Lower leg skin (tissue), 3 donors: ENCODE data around the gene ASB1.

Source experiments
- POLR2A ChIP-seq, 2 donors: fragments of 450-650 bp; IDR thresholded peaks; one replicate each; pipeline ENCODE4 v1.6.1; 2016 to 2017; ENCODE audit warnings: antibody characterized with exemption in 2 of 2, mild to moderate bottlenecking in 1 of 2, moderate library complexity in 1 of 2
- TF ChIP-seq, protein P1 (sequence below), 3 donors: fragments of 450-650 bp; IDR thresholded peaks; one replicate each; pipeline ENCODE4 v1.5.1; 2016; ENCODE audit warnings: antibody characterized with exemption in 3 of 3, mild to moderate bottlenecking in 3 of 3, moderate library complexity in 2 of 3

DNA sequence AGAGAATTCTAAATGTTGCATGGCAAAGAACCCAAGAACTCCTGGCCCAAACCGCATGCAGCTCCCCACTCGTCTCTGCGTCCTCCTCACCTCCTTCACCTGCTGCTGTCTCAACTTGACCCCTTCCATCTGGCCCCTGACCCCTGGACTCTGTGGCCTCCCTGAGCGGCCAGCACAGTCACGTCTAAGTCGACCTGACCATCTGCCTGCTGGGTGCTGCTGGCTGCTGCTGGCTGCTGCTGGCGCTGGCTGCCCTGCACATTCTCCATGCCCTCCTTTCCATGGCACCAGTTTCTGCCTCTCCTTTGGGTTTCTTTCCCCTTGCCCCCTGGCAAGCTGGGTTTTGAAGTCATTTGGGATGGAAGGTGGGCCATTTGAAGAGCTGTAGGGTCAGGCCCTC lies 30.1 kb upstream of the ASB1 start:
- TF ChIP-seq, protein P1, sequence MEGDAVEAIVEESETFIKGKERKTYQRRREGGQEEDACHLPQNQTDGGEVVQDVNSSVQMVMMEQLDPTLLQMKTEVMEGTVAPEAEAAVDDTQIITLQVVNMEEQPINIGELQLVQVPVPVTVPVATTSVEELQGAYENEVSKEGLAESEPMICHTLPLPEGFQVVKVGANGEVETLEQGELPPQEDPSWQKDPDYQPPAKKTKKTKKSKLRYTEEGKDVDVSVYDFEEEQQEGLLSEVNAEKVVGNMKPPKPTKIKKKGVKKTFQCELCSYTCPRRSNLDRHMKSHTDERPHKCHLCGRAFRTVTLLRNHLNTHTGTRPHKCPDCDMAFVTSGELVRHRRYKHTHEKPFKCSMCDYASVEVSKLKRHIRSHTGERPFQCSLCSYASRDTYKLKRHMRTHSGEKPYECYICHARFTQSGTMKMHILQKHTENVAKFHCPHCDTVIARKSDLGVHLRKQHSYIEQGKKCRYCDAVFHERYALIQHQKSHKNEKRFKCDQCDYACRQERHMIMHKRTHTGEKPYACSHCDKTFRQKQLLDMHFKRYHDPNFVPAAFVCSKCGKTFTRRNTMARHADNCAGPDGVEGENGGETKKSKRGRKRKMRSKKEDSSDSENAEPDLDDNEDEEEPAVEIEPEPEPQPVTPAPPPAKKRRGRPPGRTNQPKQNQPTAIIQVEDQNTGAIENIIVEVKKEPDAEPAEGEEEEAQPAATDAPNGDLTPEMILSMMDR (IDR thresholded peaks at IDR 0.05), result no peak
- TF ChIP-seq POLR2A (IDR thresholded peaks at IDR 0.05), result no peak
